CD4-positive, alpha-beta T cell (primary cell): ENCODE results near the gene CAD. TPM values are rescaled to one million over a fixed set of nuclear protein-coding genes. Genes with fewer than 3 reads are reported as not detected.

ENCODE experiments used
- ATAC-seq: fragments of 200-7000 bp; cut with Tn5 transposase; one replicate; pipeline ENCODE4 v1.10.0; 2022; ENCODE audit warnings: mild to moderate bottlenecking; ENCODE audit not compliant: poor library complexity
- CTCF ChIA-PET: fragments of 350-600 bp; sonication (Branson Sonifier 250); formaldehyde crosslinking; loops from one replicate; lab custom pipeline; 2021; ENCODE audit warnings: antibody characterized with exemption, inconsistent platforms; lab: Charles Lee
- POLR2A ChIA-PET: fragments of 350-600 bp; sonication (Branson Sonifier 250); formaldehyde crosslinking; loops from one replicate; lab custom pipeline; 2021; ENCODE audit warnings: antibody characterized with exemption, inconsistent platforms; lab: Charles Lee
- DNase-seq, 14 experiments: peaks; one replicate each; pipeline ENCODE4 v3.0.0-alpha.2; 2013 to 2020; ENCODE audit warnings: mixed read lengths in 2 of 14
- H3K27ac ChIP-seq, 2 donors: one replicate each; pipeline versions ENCODE4 v1.5.1 to v1.7.0; 2013; ENCODE audit warnings: low read length in 2 of 2, low read depth in 1 of 2, mild to moderate bottlenecking in 1 of 2
- H3K27me3 ChIP-seq, 2 experiments: 1 replicate in 1 of 2; 2 replicates in 1 of 2; pipeline versions ENCODE4 v1.6.1 to v1.7.0; 2013; ENCODE audit warnings: low read length in 2 of 2, control low read depth in 1 of 2, mild to moderate bottlenecking in 1 of 2, moderate library complexity in 1 of 2; ENCODE audit not compliant: insufficient read depth in 2 of 2, control insufficient read depth in 1 of 2
- H3K36me3 ChIP-seq: one replicate; pipeline ENCODE4 v1.6.1; 2013; ENCODE audit warnings: low read length, control low read depth; ENCODE audit not compliant: insufficient read depth
- H3K4me1 ChIP-seq: one replicate; pipeline ENCODE4 v1.6.1; 2013; ENCODE audit warnings: low read length, control low read depth; ENCODE audit not compliant: insufficient read depth
- H3K4me3 ChIP-seq: one replicate; pipeline ENCODE4 v1.5.1; 2013; ENCODE audit warnings: mild to moderate bottlenecking, low read length, moderate library complexity
- H3K9me3 ChIP-seq, 2 experiments: 1 replicate in 1 of 2; 2 replicates in 1 of 2; pipeline versions ENCODE4 v1.6.1 to v1.7.0; 2013; ENCODE audit warnings: low read length in 2 of 2, mild to moderate bottlenecking in 2 of 2, control low read depth in 1 of 2, moderate library complexity in 1 of 2; ENCODE audit not compliant: control insufficient read depth in 1 of 2, insufficient read depth in 1 of 2
- H3K27ac Mint-ChIP-seq: one replicate; pipeline ENCODE4 v1.8.0; 2020; ENCODE audit warnings: mixed read lengths
- H3K27me3 Mint-ChIP-seq: one replicate; pipeline ENCODE4 v1.8.0; 2021; ENCODE audit warnings: mixed read lengths
- H3K36me3 Mint-ChIP-seq: one replicate; pipeline ENCODE4 v1.8.0; 2021; ENCODE audit warnings: low read depth, mixed read lengths
- H3K4me1 Mint-ChIP-seq: one replicate; pipeline ENCODE4 v1.8.0; 2021; ENCODE audit warnings: low read depth, mixed read lengths
- H3K4me3 Mint-ChIP-seq: one replicate; pipeline ENCODE4 v1.8.0; 2020; ENCODE audit warnings: mild to moderate bottlenecking, mixed read lengths
- H3K9me3 Mint-ChIP-seq: one replicate; pipeline ENCODE4 v1.8.0; 2020; ENCODE audit warnings: mixed read lengths
- CTCF ChIP-seq: fragments of 200-600 bp; IDR thresholded peaks from one replicate; pipeline ENCODE4 v1.8.0; 2022; ENCODE audit warnings: antibody characterized with exemption, mild to moderate bottlenecking
- intact Hi-C, 2 experiments: fragments of 100-400 bp; cut with DNase I in 1 of 2; cut with micrococcal nuclease in 1 of 2; formaldehyde crosslinking; loops; one replicate each; pipeline versions ENCODE4 v1.15.1 to v1.9.0; 2023 to 2025; cut with DNase I, micrococcal nuclease
- total RNA-seq, 174 experiments: library from RNA in 2 of 174; stranded (reverse) in 2 of 174; gene quantifications; one replicate each; pipeline ENCODE4 v1.2.3 and lab custom pipeline; 2021 to 2026

The CAD gene
- total RNA-seq, 2 experiments from 2014 or later = 20.0 to 20.3 TPM

GRCh38 chr2:27241761-27242613 is 24.8 kb downstream of the CAD start:
- ChIA-PET POLR2A (no interaction called here), CTCF (no interaction called here)
- intact Hi-C loops = no loop called here
- Mint-ChIP-seq H3K27ac (no peak overlapping the region), H3K4me1 (peaks cover 4% of the 10 kb centered on the region), H3K27me3 (no peaks in the 10 kb centered on the region), H3K4me3 (no peak overlapping the region), H3K36me3 (peaks cover 72% of the 10 kb centered on the region), H3K9me3 (no peaks in the 10 kb centered on the region)
- Histone ChIP-seq H3K4me3 (no peak overlapping the region), H3K27ac (no peak overlapping the region), H3K27me3 (no peaks in the 10 kb centered on the region), H3K9me3 (no peaks in the 10 kb centered on the region), H3K4me1 (peaks cover 10% of the 10 kb centered on the region), H3K36me3 (peaks cover 64% of the 10 kb centered on the region)
- DNase-seq (peak in 2 of 14 experiments; percentile 10 to 15), ATAC-seq (no peak)
- no peak for TF ChIP-seq CTCF

GRCh38 chr2:27242614-27242951 is 25.4 kb downstream of the CAD start:
- no peaks in the 10 kb centered on the region for H3K9me3 ChIP-seq
- no peak for DNase-seq
- Mint-ChIP-seq H3K4me3 (no peak overlapping the region), H3K27ac (no peak overlapping the region), H3K36me3 (peaks cover 66% of the 10 kb centered on the region), H3K9me3 (no peaks in the 10 kb centered on the region), H3K27me3 (peaks cover under 1% of the 10 kb centered on the region), H3K4me1 (peaks cover 4% of the 10 kb centered on the region)
- H3K27ac ChIP-seq = no peak overlapping the region
- ATAC-seq = no peak
- peaks cover 10% of the 10 kb centered on the region for H3K4me1 ChIP-seq
- H3K4me3 ChIP-seq = no peak overlapping the region
- peaks cover 59% of the 10 kb centered on the region for H3K36me3 ChIP-seq
- intact Hi-C loops = no loop called here
- no peaks in the 10 kb centered on the region for H3K27me3 ChIP-seq
- TF ChIP-seq CTCF = no peak
- POLR2A ChIA-PET = no interaction called here
- CTCF ChIA-PET = no interaction called here

- H3K9me3 ChIP-seq = no peaks in the 10 kb centered on the region
- H3K4me3 ChIP-seq = no peak overlapping the region
- Mint-ChIP-seq H3K4me3 (no peak overlapping the region), H3K4me1 (peaks cover 4% of the 10 kb centered on the region), H3K27me3 (peaks cover 8% of the 10 kb centered on the region), H3K36me3 (peaks cover 56% of the 10 kb centered on the region), H3K27ac (no peak overlapping the region), H3K9me3 (no peaks in the 10 kb centered on the region)
- TF ChIP-seq CTCF = no peak
- DNase-seq (no peak), ATAC-seq (no peak)
- intact Hi-C loops = no loop called here
- peaks cover 10% of the 10 kb centered on the region for H3K4me1 ChIP-seq
- ChIA-PET POLR2A (no interaction called here), CTCF (no interaction called here)
- peaks cover 49% of the 10 kb centered on the region for H3K36me3 ChIP-seq
- H3K27me3 ChIP-seq = no peaks in the 10 kb centered on the region
- H3K27ac ChIP-seq = no peak overlapping the region
Measured at GRCh38 chr2:27243391-27244130, 26.4 kb downstream of the CAD start.
